Gastroesophageal sphincter (tissue), 3 donors: ENCODE results near the gene AFM.

Experiments used
- EP300 ChIP-seq: sonication (generic); formaldehyde crosslinking; IDR thresholded peaks from one replicate; pipeline ENCODE4 v1.6.1; 2017; ENCODE audit warnings: antibody characterized with exemption, mild to moderate bottlenecking
- POLR2AphosphoS5 ChIP-seq: sonication (generic); formaldehyde crosslinking; IDR thresholded peaks from one replicate; pipeline ENCODE4 v1.6.1; 2017; ENCODE audit warnings: antibody characterized with exemption
- TF ChIP-seq, protein P1 (sequence below), 4 experiments: fragments of 200-600 bp in 2 of 4; fragments of 450-650 bp in 2 of 4; sonication (generic) in 1 of 4; IDR thresholded peaks; one replicate each; pipeline ENCODE4 v1.5.1; 2017 to 2019; ENCODE audit warnings: antibody characterized with exemption in 4 of 4, mild to moderate bottlenecking in 2 of 4, moderate library complexity in 2 of 4

DNA sequence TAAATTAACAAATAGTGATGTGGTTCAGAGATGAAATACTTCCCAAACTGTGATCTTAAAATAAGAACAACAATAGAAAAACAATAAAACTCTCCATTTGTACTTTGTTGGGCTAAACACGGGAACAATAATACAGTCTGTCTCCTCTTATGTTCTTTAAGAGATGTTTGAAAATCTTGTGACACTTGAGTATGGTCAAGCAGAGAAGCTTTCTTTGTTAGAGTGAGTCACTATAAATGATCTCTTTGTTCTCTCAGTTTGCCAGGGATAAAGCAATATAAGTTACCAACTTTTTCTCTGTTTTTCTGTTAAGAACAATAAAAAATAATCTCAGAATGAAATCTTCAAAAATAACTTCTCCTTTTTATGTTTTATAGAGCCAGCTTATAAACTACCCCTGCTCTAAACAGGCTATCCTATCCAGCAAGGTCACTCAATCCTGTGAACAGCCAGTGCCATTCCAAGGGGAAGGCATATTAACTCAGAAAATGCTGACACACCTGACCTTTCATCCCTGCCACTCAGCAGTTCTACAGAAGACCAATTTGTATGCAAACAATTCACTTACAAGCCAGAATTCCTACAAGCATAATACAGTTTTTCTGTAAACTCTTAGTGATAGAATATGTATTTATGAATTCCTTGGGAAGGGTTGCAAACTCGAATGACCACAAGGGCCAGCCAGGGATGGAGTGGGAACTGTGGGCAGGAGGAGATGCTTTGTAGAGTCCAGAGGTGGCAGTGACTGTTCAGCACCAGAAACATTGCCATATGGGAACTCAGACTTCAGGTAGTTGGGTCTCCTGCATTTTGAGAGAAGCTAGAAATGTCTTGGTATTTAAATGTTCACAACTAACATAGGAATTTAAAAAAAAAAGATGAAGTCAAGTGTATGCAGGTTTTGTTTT lies 52.2 kb downstream of the AFM start:
- TF ChIP-seq, protein P1, sequence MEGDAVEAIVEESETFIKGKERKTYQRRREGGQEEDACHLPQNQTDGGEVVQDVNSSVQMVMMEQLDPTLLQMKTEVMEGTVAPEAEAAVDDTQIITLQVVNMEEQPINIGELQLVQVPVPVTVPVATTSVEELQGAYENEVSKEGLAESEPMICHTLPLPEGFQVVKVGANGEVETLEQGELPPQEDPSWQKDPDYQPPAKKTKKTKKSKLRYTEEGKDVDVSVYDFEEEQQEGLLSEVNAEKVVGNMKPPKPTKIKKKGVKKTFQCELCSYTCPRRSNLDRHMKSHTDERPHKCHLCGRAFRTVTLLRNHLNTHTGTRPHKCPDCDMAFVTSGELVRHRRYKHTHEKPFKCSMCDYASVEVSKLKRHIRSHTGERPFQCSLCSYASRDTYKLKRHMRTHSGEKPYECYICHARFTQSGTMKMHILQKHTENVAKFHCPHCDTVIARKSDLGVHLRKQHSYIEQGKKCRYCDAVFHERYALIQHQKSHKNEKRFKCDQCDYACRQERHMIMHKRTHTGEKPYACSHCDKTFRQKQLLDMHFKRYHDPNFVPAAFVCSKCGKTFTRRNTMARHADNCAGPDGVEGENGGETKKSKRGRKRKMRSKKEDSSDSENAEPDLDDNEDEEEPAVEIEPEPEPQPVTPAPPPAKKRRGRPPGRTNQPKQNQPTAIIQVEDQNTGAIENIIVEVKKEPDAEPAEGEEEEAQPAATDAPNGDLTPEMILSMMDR (IDR thresholded peaks at IDR 0.05), result no peak
- no peak for TF ChIP-seq POLR2AphosphoS5
- TF ChIP-seq EP300, result no peak
